HG02623 (cell line): Measurements from ENCODE around the gene PTGES3L.
"Not testable (repeated sequence)": the region's sequence is repeated elsewhere in the genome, so short reads cannot be mapped to it uniquely, and the experiment has no call there.

Source experiments
- ATAC-seq: cut with Tn5 transposase; IDR thresholded peaks from one replicate; pipeline ENCODE4 v1.9.1; 2021; ENCODE audit warnings: moderate library complexity; ENCODE audit not compliant: unreplicated experiment

PTGES3L gene

GRCh38 chr17:42982266-42982665 lies 2.4 kb upstream of the PTGES3L start:
- no peak for ATAC-seq

- ATAC-seq: peak; percentile 29
Observed at GRCh38 chr17:42980766-42981397, 1.0 kb upstream of the PTGES3L start.

GRCh38 chr17:42980274-42980765 lies 440 bp upstream of the PTGES3L start, which contains the start of gene RUNDC1:
Gene RUNDC1, plus strand, starts transcription at chr17:42980565. Its CDS starts 12 bp downstream, at chr17:42980577.
- ATAC-seq: peak; percentile 64

- ATAC-seq: not testable (repeated sequence)
Observed at GRCh38 chr17:42975701-42976100, 4.2 kb downstream of the PTGES3L start.

GRCh38 chr17:42975265-42975664 lies 4.6 kb downstream of the PTGES3L start:
- no peak for ATAC-seq

- not testable (repeated sequence) for ATAC-seq
Observed at GRCh38 chr17:42973323-42973722, 6.6 kb downstream of the PTGES3L start.

- no peak for ATAC-seq
Observed at GRCh38 chr17:42971589-42971988, 8.3 kb downstream of the PTGES3L start.

- ATAC-seq: no peak
Observed at GRCh38 chr17:42969001-42969581, 10.8 kb downstream of the PTGES3L start.

- no peak for ATAC-seq
Observed at GRCh38 chr17:42967925-42968324, 12.0 kb downstream of the PTGES3L start.

GRCh38 chr17:42964161-42964932 lies 15.5 kb downstream of the PTGES3L start, which contains the start of gene AARSD1:
Gene AARSD1, minus strand, starts transcription at chr17:42964454. Its CDS starts 14 bp downstream, at chr17:42964440.
- ATAC-seq: peak; percentile 64

- no peak for ATAC-seq
Observed at GRCh38 chr17:42953669-42954068, 26.2 kb downstream of the PTGES3L start.

GRCh38 chr17:42950044-42950783 lies 29.7 kb downstream of the PTGES3L start:
- ATAC-seq: no peak

GRCh38 chr17:42946812-42947211 lies 33.1 kb downstream of the PTGES3L start:
- no peak for ATAC-seq

- no peak for ATAC-seq
Observed at GRCh38 chr17:42944211-42944610, 35.7 kb downstream of the PTGES3L start.

- no peak for ATAC-seq
Observed at GRCh38 chr17:42937712-42938596, 41.9 kb downstream of the PTGES3L start.

GRCh38 chr17:42929497-42929844 lies 50.4 kb downstream of the PTGES3L start:
- no peak for ATAC-seq

- ATAC-seq: no peak
Observed at GRCh38 chr17:42928714-42929496, 51.0 kb downstream of the PTGES3L start.

GRCh38 chr17:42924891-42925290 lies 55.0 kb downstream of the PTGES3L start:
- no peak for ATAC-seq

GRCh38 chr17:42923472-42923871 lies 56.4 kb downstream of the PTGES3L start:
- ATAC-seq: not testable (repeated sequence)
